ENCODE data around the gene PPP1CA. TPM values are rescaled to one million over a fixed set of nuclear protein-coding genes. Genes with fewer than 3 reads are reported as not detected.

PPP1CA gene
- polyA plus RNA-seq, 1 donor (not counting 4 experiments of a cell fraction or from before 2014, with no cell fraction given), result 122 TPM

DNA sequence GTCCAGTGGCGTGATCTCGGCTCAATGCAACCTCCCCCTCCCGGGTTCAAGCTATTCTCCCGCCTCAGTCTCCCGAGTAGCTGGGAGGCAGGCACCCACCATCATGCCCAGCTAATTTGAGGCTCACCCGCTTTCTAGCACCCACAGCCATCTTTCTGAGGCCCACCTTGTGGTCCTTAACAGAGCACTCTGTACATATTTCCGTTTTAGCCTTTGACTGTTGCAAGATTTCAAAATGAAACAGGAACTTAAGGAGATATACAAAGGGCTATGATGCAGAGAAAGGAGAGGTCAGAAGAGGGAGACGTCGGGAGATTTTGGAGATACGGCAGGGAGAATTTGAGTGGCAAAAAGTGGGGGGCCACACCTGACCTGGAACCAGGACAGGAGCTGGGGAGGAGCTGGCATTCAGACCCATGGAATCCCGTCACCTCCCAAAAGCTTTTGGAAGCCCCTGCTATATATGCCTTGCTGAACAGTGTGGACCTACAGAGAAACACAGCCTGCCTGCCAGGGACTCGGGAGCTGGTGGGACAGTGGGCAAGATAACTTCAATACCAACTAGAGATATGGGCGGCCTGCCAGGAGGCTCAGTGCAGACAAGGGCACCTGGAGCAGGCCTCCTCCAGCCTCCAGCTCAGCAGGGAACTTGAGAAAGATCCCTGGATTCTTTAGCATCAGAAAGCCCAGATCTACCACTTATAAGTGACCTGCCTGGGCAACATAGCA lies 20.2 kb downstream of the PPP1CA start:
- Histone ChIP-seq H3K9ac (ENCODE audit: control insufficient read depth, extremely low read depth, insufficient read depth, low read length) (no peak overlapping the region), H3K27ac (ENCODE audit: control insufficient read depth, insufficient read depth, low read length) (no peak overlapping the region)

DNA sequence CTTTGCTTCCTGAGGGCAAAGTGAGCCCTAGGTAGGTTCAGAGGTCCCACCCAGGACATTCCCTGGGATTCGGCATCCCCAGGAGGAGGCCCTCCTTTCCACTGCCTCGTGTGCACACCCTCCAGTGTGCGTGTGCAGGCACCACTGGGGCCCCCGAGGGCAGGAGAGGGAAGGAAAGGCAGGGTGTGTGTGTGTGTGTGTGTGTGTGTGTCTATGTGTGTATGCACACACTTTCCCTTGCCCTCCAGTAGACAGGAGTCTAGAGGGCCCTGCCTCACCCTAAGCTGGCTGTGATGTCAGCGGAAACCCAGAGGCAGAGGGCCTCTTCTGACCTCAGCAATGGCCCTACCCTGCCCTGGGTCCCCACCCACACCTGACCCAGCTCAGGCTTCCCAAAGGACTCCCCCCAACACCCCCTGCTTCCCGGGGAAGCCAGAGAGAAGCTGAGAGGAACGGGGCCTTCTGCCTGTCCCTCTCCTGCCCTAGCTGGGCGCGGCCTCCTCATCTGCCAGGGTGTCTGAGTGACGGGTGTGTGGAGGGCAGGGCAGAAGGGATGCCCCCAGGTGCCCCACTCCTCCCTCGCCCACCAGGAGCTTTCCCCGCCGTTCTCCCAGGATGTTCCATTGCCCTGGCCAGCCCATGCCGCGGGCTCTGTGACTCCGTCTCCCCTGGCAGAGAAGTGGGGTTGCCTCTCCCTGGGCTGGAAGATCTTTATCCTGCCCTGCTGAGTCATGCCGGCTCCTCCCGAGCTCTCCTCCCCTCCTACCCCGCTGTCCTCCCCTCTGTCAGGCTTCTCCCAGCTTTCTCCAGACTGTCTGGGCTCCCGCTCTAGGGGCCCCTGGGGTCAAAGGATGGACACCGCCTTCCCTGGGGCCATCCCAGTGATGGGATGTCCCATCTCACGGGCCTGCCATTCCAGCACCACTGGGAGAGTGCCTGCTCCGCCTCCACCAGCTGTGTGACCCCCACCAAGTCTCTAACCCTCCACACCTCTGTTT lies 22.3 kb downstream of the PPP1CA start:
- FAIRE-seq (no peak), DNase-seq (ENCODE audit: low read depth, low spot score) (no peak)
- peak overlapping the region; percentile 8 for H3K9ac ChIP-seq (ENCODE audit: control insufficient read depth, extremely low read depth, insufficient read depth, low read length)
- no peaks in the 10 kb centered on the region for H3K36me3 ChIP-seq (ENCODE audit: control insufficient read depth in 2 of 2, extremely low read depth in 1 of 2, insufficient read depth in 2 of 2, low read length in 2 of 2)
- TF ChIP-seq, protein P1, sequence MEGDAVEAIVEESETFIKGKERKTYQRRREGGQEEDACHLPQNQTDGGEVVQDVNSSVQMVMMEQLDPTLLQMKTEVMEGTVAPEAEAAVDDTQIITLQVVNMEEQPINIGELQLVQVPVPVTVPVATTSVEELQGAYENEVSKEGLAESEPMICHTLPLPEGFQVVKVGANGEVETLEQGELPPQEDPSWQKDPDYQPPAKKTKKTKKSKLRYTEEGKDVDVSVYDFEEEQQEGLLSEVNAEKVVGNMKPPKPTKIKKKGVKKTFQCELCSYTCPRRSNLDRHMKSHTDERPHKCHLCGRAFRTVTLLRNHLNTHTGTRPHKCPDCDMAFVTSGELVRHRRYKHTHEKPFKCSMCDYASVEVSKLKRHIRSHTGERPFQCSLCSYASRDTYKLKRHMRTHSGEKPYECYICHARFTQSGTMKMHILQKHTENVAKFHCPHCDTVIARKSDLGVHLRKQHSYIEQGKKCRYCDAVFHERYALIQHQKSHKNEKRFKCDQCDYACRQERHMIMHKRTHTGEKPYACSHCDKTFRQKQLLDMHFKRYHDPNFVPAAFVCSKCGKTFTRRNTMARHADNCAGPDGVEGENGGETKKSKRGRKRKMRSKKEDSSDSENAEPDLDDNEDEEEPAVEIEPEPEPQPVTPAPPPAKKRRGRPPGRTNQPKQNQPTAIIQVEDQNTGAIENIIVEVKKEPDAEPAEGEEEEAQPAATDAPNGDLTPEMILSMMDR (optimal IDR thresholded peaks at IDR 0.05 in 1 of 3, IDR thresholded peaks at IDR 0.05 in 1 of 3, conservative IDR thresholded peaks at IDR 0.05 in 1 of 3; ENCODE audit: extremely low read depth in 1 of 3, insufficient read depth in 2 of 3, low read length in 3 of 3), result no peak
- TF ChIP-seq EZH2 (IDR thresholded peaks at IDR 0.05; ENCODE audit: low read length), result no peak
- H3K4me1 ChIP-seq (ENCODE audit: control insufficient read depth, extremely low read depth, insufficient read depth, low read length), result peaks cover 39% of the 10 kb centered on the region
- H3K4me2 ChIP-seq (ENCODE audit: control insufficient read depth, extremely low read depth, insufficient read depth, low read depth, low read length), result peak overlapping the region; percentile 51
- H3K79me2 ChIP-seq (ENCODE audit: control insufficient read depth, insufficient read depth, low read length), result no peaks in the 10 kb centered on the region
- peak overlapping the region; percentile 51 for H3K27ac ChIP-seq (ENCODE audit: control insufficient read depth, insufficient read depth, low read length)
- H3K4me3 ChIP-seq (ENCODE audit: control insufficient read depth in 2 of 3, extremely low read depth in 1 of 3, insufficient read depth in 2 of 3, low read depth in 1 of 3, low read length in 3 of 3), result no peak overlapping the region
- peak overlapping the region; percentile 80 for H2AFZ ChIP-seq (ENCODE audit: control insufficient read depth, low read length)
- dilution Hi-C loops (cut with MboI; ENCODE audit: extremely low pct_ligation_motif_present, low sequenced_read_pairs), result no loop called here
- H4K20me1 ChIP-seq (ENCODE audit: control insufficient read depth, extremely low read depth, insufficient read depth, low read length), result no peaks in the 10 kb centered on the region
- no peaks in the 10 kb centered on the region for H3K9me1 ChIP-seq (ENCODE audit: control insufficient read depth, extremely low read depth, insufficient read depth, low read length)
- no peaks in the 10 kb centered on the region for H3K27me3 ChIP-seq (ENCODE audit: control insufficient read depth, extremely low read depth, insufficient read depth, low read length)
- no peaks in the 10 kb centered on the region for H3K9me3 ChIP-seq (ENCODE audit: control insufficient read depth, low read depth, low read length)

More for the DNA sequence above, 20.2 kb downstream of the PPP1CA start:
- H3K4me3 ChIP-seq (ENCODE audit: control insufficient read depth in 2 of 3, extremely low read depth in 1 of 3, insufficient read depth in 2 of 3, low read depth in 1 of 3, low read length in 3 of 3), result no peak overlapping the region
- H2AFZ ChIP-seq (ENCODE audit: control insufficient read depth, low read length), result no peak overlapping the region
- DNase-seq (ENCODE audit: low read depth, low spot score) (no peak), FAIRE-seq (no peak)
- no peaks in the 10 kb centered on the region for H3K36me3 ChIP-seq (ENCODE audit: control insufficient read depth in 2 of 2, extremely low read depth in 1 of 2, insufficient read depth in 2 of 2, low read length in 2 of 2)
- no peaks in the 10 kb centered on the region for H4K20me1 ChIP-seq (ENCODE audit: control insufficient read depth, extremely low read depth, insufficient read depth, low read length)
- H3K27me3 ChIP-seq (ENCODE audit: control insufficient read depth, extremely low read depth, insufficient read depth, low read length), result no peaks in the 10 kb centered on the region
- TF ChIP-seq EZH2 (IDR thresholded peaks at IDR 0.05; ENCODE audit: low read length), result no peak
- TF ChIP-seq, protein P1 (optimal IDR thresholded peaks at IDR 0.05 in 1 of 3, IDR thresholded peaks at IDR 0.05 in 1 of 3, conservative IDR thresholded peaks at IDR 0.05 in 1 of 3; ENCODE audit: extremely low read depth in 1 of 3, insufficient read depth in 2 of 3, low read length in 3 of 3), result no peak
- H3K4me2 ChIP-seq (ENCODE audit: control insufficient read depth, extremely low read depth, insufficient read depth, low read depth, low read length), result no peak overlapping the region
- H3K9me3 ChIP-seq (ENCODE audit: control insufficient read depth, low read depth, low read length), result no peaks in the 10 kb centered on the region
- dilution Hi-C loops (cut with MboI; ENCODE audit: extremely low pct_ligation_motif_present, low sequenced_read_pairs), result no loop called here
- no peaks in the 10 kb centered on the region for H3K9me1 ChIP-seq (ENCODE audit: control insufficient read depth, extremely low read depth, insufficient read depth, low read length)
- peaks cover 42% of the 10 kb centered on the region for H3K4me1 ChIP-seq (ENCODE audit: control insufficient read depth, extremely low read depth, insufficient read depth, low read length)
- H3K79me2 ChIP-seq (ENCODE audit: control insufficient read depth, insufficient read depth, low read length), result no peaks in the 10 kb centered on the region

Data from keratinocyte (primary cell).